HepG2 (cell line): ENCODE results near the gene NFKBIL1. TPM values are rescaled to one million over a fixed set of nuclear protein-coding genes. Genes with fewer than 3 reads are reported as not detected.

Experiments used
- FOSL2 ChIP-seq: sonication (generic); formaldehyde crosslinking; IDR thresholded peaks from 2 replicates; pipeline ENCODE4 v1.4.0; 2020; ENCODE audit warnings: missing genetic modification reagents
- HBP1 ChIP-seq: IDR thresholded peaks from 2 replicates; pipeline ENCODE4 v1.6.1; 2016; ENCODE audit warnings: low read depth, control low read depth
- HIVEP1 ChIP-seq: sonication (generic); formaldehyde crosslinking; IDR thresholded peaks from 2 replicates; pipeline ENCODE4 v1.4.0; 2020; ENCODE audit warnings: mild to moderate bottlenecking, missing genetic modification reagents
- LCORL ChIP-seq, 2 experiments: fragments of 450-650 bp in 1 of 2; sonication (generic) in 1 of 2; formaldehyde crosslinking in 1 of 2; IDR thresholded peaks; 2 replicates each; pipeline versions ENCODE4 v1.5.0 to v1.6.1; 2017 to 2020; ENCODE audit warnings: antibody characterized with exemption in 1 of 2, missing genetic modification reagents in 1 of 2
- MED8 ChIP-seq: sonication (generic); formaldehyde crosslinking; IDR thresholded peaks from 2 replicates; pipeline ENCODE4 v1.8.1; 2023; ENCODE audit warnings: mild to moderate bottlenecking, missing genetic modification reagents; ENCODE audit not compliant: insufficient replicate concordance
- PAF1 ChIP-seq: IDR thresholded peaks from 2 replicates; pipeline ENCODE4 v1.6.1; 2016; ENCODE audit warnings: missing genetic modification reagents, missing compliant biosample characterization
- POLR2A ChIP-seq, 2 experiments: IDR thresholded peaks; 2 replicates each; pipeline ENCODE4 v1.6.1; 2011; ENCODE audit warnings: low read depth in 2 of 2, low read length in 2 of 2, mild to moderate bottlenecking in 1 of 2, moderate library complexity in 1 of 2; ENCODE audit not compliant: insufficient read depth in 1 of 2
- RXRA ChIP-seq: sonication (generic); formaldehyde crosslinking; IDR thresholded peaks from 2 replicates; pipeline ENCODE4 v1.5.1; 2020; ENCODE audit warnings: missing genetic modification reagents
- SPEN ChIP-seq: sonication (generic); formaldehyde crosslinking; IDR thresholded peaks from 2 replicates; pipeline ENCODE4 v1.5.1; 2020; ENCODE audit warnings: low read depth, mild to moderate bottlenecking, missing genetic modification reagents
- TOPORS ChIP-seq: sonication (generic); formaldehyde crosslinking; IDR thresholded peaks from 2 replicates; pipeline ENCODE4 v1.8.0; 2023; ENCODE audit warnings: mild to moderate bottlenecking, missing genetic modification reagents
- ZNF10 ChIP-seq: sonication (generic); formaldehyde crosslinking; IDR thresholded peaks from 2 replicates; pipeline ENCODE4 v1.4.0; 2020; ENCODE audit warnings: mild to moderate bottlenecking, low read depth, missing genetic modification reagents, borderline replicate concordance
- ZNF142 ChIP-seq: sonication (generic); formaldehyde crosslinking; IDR thresholded peaks from 2 replicates; pipeline ENCODE4 v1.4.0; 2020; ENCODE audit warnings: missing genetic modification reagents
- ZNF224 ChIP-seq: sonication (generic); formaldehyde crosslinking; IDR thresholded peaks from 2 replicates; pipeline ENCODE4 v1.5.0; 2020; ENCODE audit warnings: mild to moderate bottlenecking, missing genetic modification reagents
- ZNF484 ChIP-seq: sonication (generic); formaldehyde crosslinking; IDR thresholded peaks from 2 replicates; pipeline ENCODE4 v1.5.1; 2020; ENCODE audit warnings: mild to moderate bottlenecking, low read depth, missing genetic modification reagents, borderline replicate concordance
- ZNF607 ChIP-seq: sonication (generic); formaldehyde crosslinking; IDR thresholded peaks from 2 replicates; pipeline ENCODE4 v1.5.1; 2020; ENCODE audit warnings: missing genetic modification reagents, mild to moderate bottlenecking, borderline replicate concordance
- ZNF75D ChIP-seq: sonication (generic); formaldehyde crosslinking; IDR thresholded peaks from 2 replicates; pipeline ENCODE4 v1.8.1; 2023; ENCODE audit warnings: missing genetic modification reagents, mild to moderate bottlenecking, borderline replicate concordance
- ZNF776 ChIP-seq: sonication (generic); formaldehyde crosslinking; IDR thresholded peaks from 2 replicates; pipeline ENCODE4 v1.4.0; 2020; ENCODE audit warnings: mild to moderate bottlenecking, missing genetic modification reagents
- ZNF781 ChIP-seq: sonication (generic); formaldehyde crosslinking; IDR thresholded peaks from 2 replicates; pipeline ENCODE4 v1.5.1; 2020; ENCODE audit warnings: borderline replicate concordance, mild to moderate bottlenecking, missing genetic modification reagents; ENCODE audit errors: not compliant biosample characterization
- ZNF816 ChIP-seq: sonication (generic); formaldehyde crosslinking; IDR thresholded peaks from 2 replicates; pipeline ENCODE4 v1.8.0; 2022; ENCODE audit warnings: missing genetic modification reagents, mild to moderate bottlenecking, borderline replicate concordance
- polyA plus RNA-seq, 8 experiments: library from polyadenylated mRNA; depleted of rRNA in 3 of 8; stranded (reverse) in 7 of 8; unstranded in 1 of 8; fragments of >200 nt; fragmentation: Illumina TruSeq in 4 of 8; extraction: Trizol in 4 of 8; gene quantifications; 2 replicates each; pipeline versions ENCODE4 v1.2.1 to v1.2.3, GENCODE V29; 2011 to 2016; ENCODE audit warnings: low read depth in 4 of 8, missing spikeins in 1 of 8, mixed read lengths in 1 of 8; ENCODE audit not compliant: insufficient read depth in 1 of 8
- total RNA-seq, 5 experiments: library from RNA; depleted of rRNA; stranded (reverse); fragments of >200 nt; fragmentation: Illumina TruSeq; extraction: Trizol; gene quantifications; 2 replicates each; pipeline ENCODE4 v1.2.3, GENCODE V29; 2016; ENCODE audit warnings: low read depth in 1 of 5
- TF ChIP-seq, protein P1 (sequence below): sonication (generic); formaldehyde crosslinking; IDR thresholded peaks from 2 replicates; pipeline ENCODE4; 2020; ENCODE audit warnings: missing genetic modification reagents, mild to moderate bottlenecking, borderline replicate concordance

The NFKBIL1 gene
- total and polyA plus RNA-seq, 2 of the 13 experiments (the other 11 are each of a cell fraction or from before 2014, with no cell fraction given), result 9.7 to 19.5 TPM

- TF ChIP-seq ZNF142, result no peak
- TF ChIP-seq LCORL (IDR thresholded peaks at IDR 0.05), result no peak
- TF ChIP-seq LCORL (CRISPR knock-in tag; IDR thresholded peaks at IDR 0.05), result 0 out of 2 replicates have a peak, but pooled peaks have one; percentile 31
- TF ChIP-seq ZNF10 (CRISPR knock-in tag), result no peak
- TF ChIP-seq TOPORS (CRISPR knock-in tag), result no peak; the same call in 1 of the 2 replicates
- no peak for TF ChIP-seq ZNF484 (CRISPR knock-in tag)
- peak; percentile 24; the same call in 1 of the 2 replicates for TF ChIP-seq ZNF776 (CRISPR knock-in tag)
- no peak for TF ChIP-seq MED8 (CRISPR knock-in tag)
- TF ChIP-seq, protein P1, sequence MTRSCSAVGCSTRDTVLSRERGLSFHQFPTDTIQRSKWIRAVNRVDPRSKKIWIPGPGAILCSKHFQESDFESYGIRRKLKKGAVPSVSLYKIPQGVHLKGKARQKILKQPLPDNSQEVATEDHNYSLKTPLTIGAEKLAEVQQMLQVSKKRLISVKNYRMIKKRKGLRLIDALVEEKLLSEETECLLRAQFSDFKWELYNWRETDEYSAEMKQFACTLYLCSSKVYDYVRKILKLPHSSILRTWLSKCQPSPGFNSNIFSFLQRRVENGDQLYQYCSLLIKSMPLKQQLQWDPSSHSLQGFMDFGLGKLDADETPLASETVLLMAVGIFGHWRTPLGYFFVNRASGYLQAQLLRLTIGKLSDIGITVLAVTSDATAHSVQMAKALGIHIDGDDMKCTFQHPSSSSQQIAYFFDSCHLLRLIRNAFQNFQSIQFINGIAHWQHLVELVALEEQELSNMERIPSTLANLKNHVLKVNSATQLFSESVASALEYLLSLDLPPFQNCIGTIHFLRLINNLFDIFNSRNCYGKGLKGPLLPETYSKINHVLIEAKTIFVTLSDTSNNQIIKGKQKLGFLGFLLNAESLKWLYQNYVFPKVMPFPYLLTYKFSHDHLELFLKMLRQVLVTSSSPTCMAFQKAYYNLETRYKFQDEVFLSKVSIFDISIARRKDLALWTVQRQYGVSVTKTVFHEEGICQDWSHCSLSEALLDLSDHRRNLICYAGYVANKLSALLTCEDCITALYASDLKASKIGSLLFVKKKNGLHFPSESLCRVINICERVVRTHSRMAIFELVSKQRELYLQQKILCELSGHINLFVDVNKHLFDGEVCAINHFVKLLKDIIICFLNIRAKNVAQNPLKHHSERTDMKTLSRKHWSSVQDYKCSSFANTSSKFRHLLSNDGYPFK (CRISPR knock-in tag), result no peak
- no peak for TF ChIP-seq ZNF816 (CRISPR knock-in tag)
- TF ChIP-seq FOSL2 (CRISPR knock-in tag), result no peak
- TF ChIP-seq HBP1, result 0 out of 2 replicates have a peak, but pooled peaks have one; percentile 45
- no peak for TF ChIP-seq ZNF224 (CRISPR knock-in tag)
- no peak for TF ChIP-seq RXRA (CRISPR knock-in tag)
- TF ChIP-seq ZNF607, result no peak
- TF ChIP-seq HIVEP1 (CRISPR knock-in tag), result 0 out of 2 replicates have a peak, but pooled peaks have one; percentile 15
- TF ChIP-seq POLR2A (IDR thresholded peaks at IDR 0.05; ENCODE audit: insufficient read depth in 1 of 2, low read depth in 2 of 2, low read length in 2 of 2), result peak; percentile 35 to 57; a peak in 2 of 4 replicates
- TF ChIP-seq ZNF781, result no peak
- no peak for TF ChIP-seq ZNF75D (CRISPR knock-in tag)
- peak; percentile 16; the same call in 1 of the 2 replicates for TF ChIP-seq SPEN (CRISPR knock-in tag)
- peak; percentile 96 for TF ChIP-seq PAF1
Observed at GRCh38 chr6:31528821-31529328, 18.5 kb upstream of the NFKBIL1 start, which contains the start of gene MCCD1 (continued).
